ENCODE results near the gene BNC2. TPM values are rescaled to one million over a fixed set of nuclear protein-coding genes. Genes with fewer than 3 reads are reported as not detected.

BNC2 gene
- total and polyA plus RNA-seq, 2 donors (not counting 1 experiment from before 2014, with no cell fraction given), result 34.7 to 39.1 TPM

DNA sequence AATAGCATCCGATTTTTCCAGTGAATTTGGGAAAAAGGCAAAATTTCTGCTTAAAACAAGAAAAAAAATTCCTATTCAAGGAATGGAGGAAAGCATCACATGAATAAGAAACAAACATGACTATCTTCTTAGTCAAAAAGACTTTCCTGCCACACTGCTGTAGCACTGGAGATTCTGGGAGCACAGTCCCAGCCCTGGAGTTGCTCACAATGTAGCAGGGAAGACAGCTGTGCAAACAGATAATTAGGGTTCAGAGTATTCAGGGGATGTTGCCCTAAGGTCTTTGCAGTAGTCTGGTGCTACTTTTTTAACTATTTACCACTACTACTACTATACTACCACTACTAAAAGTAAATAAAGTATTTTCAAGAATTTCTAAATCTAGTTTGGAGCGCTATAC lies 86.5 kb downstream of the BNC2 start:
- no peaks in the 10 kb centered on the region for H3K27me3 ChIP-seq (ENCODE audit: control insufficient read depth, insufficient read depth, low read length)
- H3K79me2 ChIP-seq (ENCODE audit: control insufficient read depth, insufficient read depth, low read length), result peaks cover 16% of the 10 kb centered on the region
- H4K20me1 ChIP-seq (ENCODE audit: control insufficient read depth, extremely low read depth, insufficient read depth, low read length), result no peaks in the 10 kb centered on the region
- H3K36me3 ChIP-seq (ENCODE audit: control insufficient read depth, insufficient read depth, low read length), result peaks cover 1% of the 10 kb centered on the region
- H3K4me1 ChIP-seq (ENCODE audit: control insufficient read depth, extremely low read depth, insufficient read depth, low read length), result no peaks in the 10 kb centered on the region
- no peak overlapping the region for H2AFZ ChIP-seq (ENCODE audit: low read length)
- H3K27ac ChIP-seq (ENCODE audit: insufficient read depth, low read length), result no peak overlapping the region
- TF ChIP-seq EZH2 (IDR thresholded peaks at IDR 0.05; ENCODE audit: low read length, missing control alignments), result no peak
- TF ChIP-seq, protein P1, sequence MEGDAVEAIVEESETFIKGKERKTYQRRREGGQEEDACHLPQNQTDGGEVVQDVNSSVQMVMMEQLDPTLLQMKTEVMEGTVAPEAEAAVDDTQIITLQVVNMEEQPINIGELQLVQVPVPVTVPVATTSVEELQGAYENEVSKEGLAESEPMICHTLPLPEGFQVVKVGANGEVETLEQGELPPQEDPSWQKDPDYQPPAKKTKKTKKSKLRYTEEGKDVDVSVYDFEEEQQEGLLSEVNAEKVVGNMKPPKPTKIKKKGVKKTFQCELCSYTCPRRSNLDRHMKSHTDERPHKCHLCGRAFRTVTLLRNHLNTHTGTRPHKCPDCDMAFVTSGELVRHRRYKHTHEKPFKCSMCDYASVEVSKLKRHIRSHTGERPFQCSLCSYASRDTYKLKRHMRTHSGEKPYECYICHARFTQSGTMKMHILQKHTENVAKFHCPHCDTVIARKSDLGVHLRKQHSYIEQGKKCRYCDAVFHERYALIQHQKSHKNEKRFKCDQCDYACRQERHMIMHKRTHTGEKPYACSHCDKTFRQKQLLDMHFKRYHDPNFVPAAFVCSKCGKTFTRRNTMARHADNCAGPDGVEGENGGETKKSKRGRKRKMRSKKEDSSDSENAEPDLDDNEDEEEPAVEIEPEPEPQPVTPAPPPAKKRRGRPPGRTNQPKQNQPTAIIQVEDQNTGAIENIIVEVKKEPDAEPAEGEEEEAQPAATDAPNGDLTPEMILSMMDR (conservative IDR thresholded peaks at IDR 0.05 in 1 of 2, IDR thresholded peaks at IDR 0.05 in 1 of 2; ENCODE audit: low read depth in 1 of 2, low read length in 2 of 2), result no peak
- no peak for DNase-seq (ENCODE audit: low read depth in 2 of 2)
- no peak overlapping the region for H3K4me3 ChIP-seq (replicated peaks in 1 of 4; ENCODE audit: control extremely low read depth in 1 of 4, insufficient read depth in 1 of 4, low read depth in 3 of 4, low read length in 4 of 4)
- H3K4me2 ChIP-seq (ENCODE audit: extremely low read depth, insufficient read depth, low read length), result no peak overlapping the region
- no peaks in the 10 kb centered on the region for H3K9me3 ChIP-seq (ENCODE audit: control insufficient read depth, insufficient read depth, low read depth, low read length)
- no peak overlapping the region for H3K9ac ChIP-seq (ENCODE audit: insufficient read depth, low read length)

DNA sequence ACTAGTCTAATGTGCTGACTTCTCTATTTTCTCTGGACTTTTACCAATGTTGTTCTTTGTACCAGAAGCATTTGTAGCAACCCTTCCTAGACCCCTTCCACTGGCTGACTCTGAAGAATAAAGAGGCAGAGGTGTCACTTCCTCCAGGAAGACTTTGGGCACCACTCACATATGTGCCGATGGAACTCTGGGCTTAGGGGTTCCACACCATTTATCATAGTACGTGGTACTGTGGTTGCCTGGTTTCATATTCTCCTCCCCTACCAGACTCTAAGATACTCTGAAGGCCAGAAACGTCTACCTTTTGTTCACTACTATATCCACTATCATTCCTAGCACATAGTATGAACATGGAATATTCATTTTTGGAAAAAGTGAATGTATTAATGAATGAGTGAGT lies 88.0 kb downstream of the BNC2 start:
- Histone ChIP-seq H3K4me3 (replicated peaks in 1 of 4; ENCODE audit: control extremely low read depth in 1 of 4, insufficient read depth in 1 of 4, low read depth in 3 of 4, low read length in 4 of 4) (no peak overlapping the region), H2AFZ (ENCODE audit: low read length) (no peak overlapping the region), H3K36me3 (ENCODE audit: control insufficient read depth, insufficient read depth, low read length) (peaks cover 1% of the 10 kb centered on the region), H4K20me1 (ENCODE audit: control insufficient read depth, extremely low read depth, insufficient read depth, low read length) (no peaks in the 10 kb centered on the region), H3K4me1 (ENCODE audit: control insufficient read depth, extremely low read depth, insufficient read depth, low read length) (no peaks in the 10 kb centered on the region), H3K9me3 (ENCODE audit: control insufficient read depth, insufficient read depth, low read depth, low read length) (no peaks in the 10 kb centered on the region), H3K27me3 (ENCODE audit: control insufficient read depth, insufficient read depth, low read length) (no peaks in the 10 kb centered on the region), H3K9ac (ENCODE audit: insufficient read depth, low read length) (no peak overlapping the region), H3K4me2 (ENCODE audit: extremely low read depth, insufficient read depth, low read length) (no peak overlapping the region), H3K27ac (ENCODE audit: insufficient read depth, low read length) (no peak overlapping the region), H3K79me2 (ENCODE audit: control insufficient read depth, insufficient read depth, low read length) (peaks cover 11% of the 10 kb centered on the region)
- TF ChIP-seq, protein P1 (conservative IDR thresholded peaks at IDR 0.05 in 1 of 2, IDR thresholded peaks at IDR 0.05 in 1 of 2; ENCODE audit: low read depth in 1 of 2, low read length in 2 of 2), result no peak
- no peak for TF ChIP-seq EZH2 (IDR thresholded peaks at IDR 0.05; ENCODE audit: low read length, missing control alignments)
- no peak for DNase-seq (ENCODE audit: low read depth in 2 of 2)

DNA sequence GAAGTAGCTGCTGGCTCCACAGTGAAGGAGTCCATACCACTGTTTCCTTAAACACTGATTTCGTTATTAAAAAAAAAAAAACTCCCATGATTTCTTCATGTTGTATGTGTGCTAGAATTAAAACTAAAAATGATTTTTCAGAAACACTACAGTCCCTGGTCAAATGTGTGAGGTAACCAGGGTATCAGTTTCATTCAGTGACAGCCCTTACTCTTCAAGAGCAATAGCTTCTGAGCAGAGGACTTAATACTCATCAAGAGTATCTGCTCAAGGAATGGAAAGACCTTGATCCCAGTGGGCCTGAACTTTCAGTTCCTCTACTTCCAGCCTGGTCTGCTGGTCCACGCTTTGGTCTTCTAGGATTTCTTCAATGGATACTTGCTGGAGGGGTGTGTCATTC lies 95.1 kb downstream of the BNC2 start:
- H4K20me1 ChIP-seq (ENCODE audit: control insufficient read depth, extremely low read depth, insufficient read depth, low read length), result no peaks in the 10 kb centered on the region
- H3K4me2 ChIP-seq (ENCODE audit: extremely low read depth, insufficient read depth, low read length), result no peak overlapping the region
- H3K4me3 ChIP-seq (replicated peaks in 1 of 4; ENCODE audit: control extremely low read depth in 1 of 4, insufficient read depth in 1 of 4, low read depth in 3 of 4, low read length in 4 of 4), result no peak overlapping the region
- peaks cover 3% of the 10 kb centered on the region for H3K79me2 ChIP-seq (ENCODE audit: control insufficient read depth, insufficient read depth, low read length)
- no peak for TF ChIP-seq EZH2 (IDR thresholded peaks at IDR 0.05; ENCODE audit: low read length, missing control alignments)
- TF ChIP-seq, protein P1 (conservative IDR thresholded peaks at IDR 0.05 in 1 of 2, IDR thresholded peaks at IDR 0.05 in 1 of 2; ENCODE audit: low read depth in 1 of 2, low read length in 2 of 2), result no peak
- H3K4me1 ChIP-seq (ENCODE audit: control insufficient read depth, extremely low read depth, insufficient read depth, low read length), result no peaks in the 10 kb centered on the region
- DNase-seq (ENCODE audit: low read depth in 2 of 2), result no peak
- no peak overlapping the region for H2AFZ ChIP-seq (ENCODE audit: low read length)
- H3K9ac ChIP-seq (ENCODE audit: insufficient read depth, low read length), result no peak overlapping the region
- no peaks in the 10 kb centered on the region for H3K27me3 ChIP-seq (ENCODE audit: control insufficient read depth, insufficient read depth, low read length)
- no peak overlapping the region for H3K27ac ChIP-seq (ENCODE audit: insufficient read depth, low read length)
- H3K36me3 ChIP-seq (ENCODE audit: control insufficient read depth, insufficient read depth, low read length), result no peaks in the 10 kb centered on the region
- no peaks in the 10 kb centered on the region for H3K9me3 ChIP-seq (ENCODE audit: control insufficient read depth, insufficient read depth, low read depth, low read length)

All from fibroblast of lung (primary cell).